Right atrium auricular region (tissue), 2 donors: ENCODE results near the gene NPR2. TPM values are rescaled to one million over a fixed set of nuclear protein-coding genes. Genes with fewer than 3 reads are reported as not detected.

ENCODE experiments used
- DNase-seq: peaks from one replicate; pipeline ENCODE4 v3.0.0-alpha.2; 2019; ENCODE audit warnings: low spot score
- H3K27ac ChIP-seq, 2 donors: fragments of 200-600 bp; sonication (generic); 1 replicate in 1 of 2; 2 replicates in 1 of 2; pipeline ENCODE4 v1.5.1; 2016 to 2019
- H3K27me3 ChIP-seq, 2 donors: fragments of 200-600 bp; sonication (generic); one replicate each; pipeline versions ENCODE4 v1.5.1 to v1.6.0; 2017 to 2019
- H3K36me3 ChIP-seq: fragments of 200-600 bp; sonication (generic); one replicate; pipeline ENCODE4 v1.5.1; 2016
- H3K4me1 ChIP-seq, 2 donors: fragments of 200-600 bp; sonication (generic); one replicate each; pipeline versions ENCODE4 v1.5.1 to v1.6.0; 2017 to 2019
- H3K4me3 ChIP-seq, 2 donors: fragments of 200-600 bp; sonication (generic); 1 replicate in 1 of 2; 2 replicates in 1 of 2; pipeline ENCODE4 v1.5.1; 2017 to 2019; ENCODE audit warnings: mild to moderate bottlenecking in 1 of 2, moderate library complexity in 1 of 2
- H3K9me3 ChIP-seq, 2 donors: fragments of 200-600 bp; sonication (generic); one replicate each; pipeline ENCODE4 v1.5.1; 2019
- CTCF ChIP-seq, 2 donors: fragments of 200-600 bp; sonication (generic); IDR thresholded peaks; one replicate each; pipeline ENCODE4 v1.5.1; 2019; ENCODE audit warnings: antibody characterized with exemption in 2 of 2
- total RNA-seq, 2 donors: library from RNA; depleted of rRNA; stranded (reverse); fragments of >200 nt; gene quantifications; one replicate each; pipeline ENCODE4 v1.1.0, GENCODE V29; 2016

Gene NPR2
- total RNA-seq, 2 donors from 2014 or later = 17.7 to 27.2 TPM

- Histone ChIP-seq H3K36me3 (peaks cover 10% of the 10 kb centered on the region), H3K4me3 (peak within 1 kb of the TSS; percentile 44 to 56), H3K27me3 (no peaks in the 10 kb centered on the region), H3K4me1 (peaks cover 0 to 35% of the 10 kb centered on the region in 2 donors), H3K27ac (peak within 1 kb of the TSS; percentile 77 to 98), H3K9me3 (no peaks in the 10 kb centered on the region)
- no peak for TF ChIP-seq CTCF (IDR thresholded peaks at IDR 0.05)
- peak; percentile 96 for DNase-seq
Measured at GRCh38 chr9:35812025-35812602, 20.7 kb downstream of the NPR2 start, which contains the start of gene SPAG8. TSS of gene SPAG8 (minus strand) at chr9:35812262. CDS start at chr9:35812147, 115 bp downstream.

- Histone ChIP-seq H3K4me3 (no peak overlapping the region), H3K4me1 (peaks cover 0 to 35% of the 10 kb centered on the region in 2 donors), H3K27me3 (no peaks in the 10 kb centered on the region), H3K9me3 (no peaks in the 10 kb centered on the region), H3K36me3 (peaks cover 2% of the 10 kb centered on the region), H3K27ac (peak overlapping the region; percentile 98 to 99)
- DNase-seq = no peak
- TF ChIP-seq CTCF (IDR thresholded peaks at IDR 0.05) = peak in 1 of 2 donors; percentile 41
Measured at GRCh38 chr9:35813434-35814105, 22.2 kb downstream of the NPR2 start.

GRCh38 chr9:35814106-35814840 is 22.9 kb downstream of the NPR2 start:
- H3K27me3 ChIP-seq = no peaks in the 10 kb centered on the region
- H3K27ac ChIP-seq = peak overlapping the region; percentile 98 to 99
- DNase-seq = peak; percentile 82
- H3K36me3 ChIP-seq = no peaks in the 10 kb centered on the region
- H3K4me1 ChIP-seq = peaks cover 0 to 35% of the 10 kb centered on the region in 2 donors
- peak overlapping the region; percentile 90 to 97 for H3K4me3 ChIP-seq
- no peaks in the 10 kb centered on the region for H3K9me3 ChIP-seq
- no peak for TF ChIP-seq CTCF (IDR thresholded peaks at IDR 0.05)

DNA sequence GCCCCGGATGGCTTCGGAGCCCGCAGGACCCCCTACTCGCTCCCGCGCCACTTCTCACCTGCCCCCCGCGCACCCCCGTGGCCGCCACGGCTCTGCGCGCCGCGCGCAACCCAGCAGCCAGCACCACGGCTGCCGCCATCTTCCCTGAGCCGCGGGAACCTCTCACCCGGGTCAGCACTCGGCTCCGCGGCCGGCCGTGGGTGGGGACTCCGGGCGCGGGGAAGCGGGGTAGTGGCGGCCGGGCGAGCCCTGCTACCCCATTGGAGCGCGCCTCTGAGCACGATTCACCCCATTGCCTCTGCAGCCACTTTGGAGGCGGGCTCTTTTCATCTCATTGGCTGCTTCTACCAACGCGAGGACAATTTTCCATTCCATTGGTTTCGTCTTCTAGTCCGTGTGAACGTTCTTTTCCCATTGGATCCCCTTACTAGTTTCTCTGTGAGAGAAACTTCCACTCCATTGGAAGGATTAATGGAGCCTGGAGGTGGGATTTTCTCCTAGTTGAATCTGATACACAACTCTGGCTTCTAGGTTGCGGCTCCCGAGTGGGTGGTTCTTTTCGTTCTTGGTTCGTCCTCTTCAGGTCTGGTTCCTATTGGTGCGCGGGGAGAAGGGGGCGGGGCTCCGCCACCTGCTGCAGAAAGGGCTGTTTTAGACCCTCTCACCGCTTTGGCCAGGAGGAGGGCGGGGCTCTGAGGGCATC is 23.6 kb downstream of the NPR2 start, which contains the start of gene HINT2:
HINT2 (minus strand) TSS at position 202 of the 703 bp plus-strand sequence; CDS start at position 139, 63 bp downstream.
- H3K9me3 ChIP-seq = no peaks in the 10 kb centered on the region
- no peaks in the 10 kb centered on the region for H3K36me3 ChIP-seq
- DNase-seq = peak; percentile 97
- TF ChIP-seq CTCF (IDR thresholded peaks at IDR 0.05) = no peak
- H3K27ac ChIP-seq = peak within 1 kb of the TSS; percentile 98 to 99
- H3K4me3 ChIP-seq = peak within 1 kb of the TSS; percentile 90 to 97
- H3K27me3 ChIP-seq = no peaks in the 10 kb centered on the region
- peaks cover 0 to 35% of the 10 kb centered on the region in 2 donors for H3K4me1 ChIP-seq

DNA sequence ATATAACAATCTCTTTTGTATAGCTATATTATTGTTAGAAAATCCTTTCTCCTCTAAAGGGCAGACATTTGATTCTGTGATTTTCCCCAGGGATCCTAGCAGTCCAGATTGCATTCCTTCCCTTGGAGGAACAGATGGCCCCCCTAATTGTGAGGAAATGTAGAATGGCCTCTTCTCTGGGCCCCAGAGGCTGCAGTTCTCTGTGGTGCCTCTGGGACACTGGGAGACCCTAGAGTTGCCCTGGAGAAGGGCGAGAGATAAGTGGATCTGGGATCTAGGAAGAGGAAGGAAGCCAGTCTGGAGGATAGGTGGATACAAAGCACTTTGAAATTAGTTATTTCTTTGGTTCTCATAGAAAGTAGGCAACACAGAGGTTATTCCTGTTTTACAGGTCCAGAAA is 25.3 kb downstream of the NPR2 start:
- no peak for TF ChIP-seq CTCF (IDR thresholded peaks at IDR 0.05)
- no peak for DNase-seq
- H3K4me3 ChIP-seq = no peak overlapping the region
- no peaks in the 10 kb centered on the region for H3K27me3 ChIP-seq
- H3K4me1 ChIP-seq = peaks cover 0 to 25% of the 10 kb centered on the region in 2 donors
- no peak overlapping the region for H3K27ac ChIP-seq
- no peaks in the 10 kb centered on the region for H3K36me3 ChIP-seq
- no peaks in the 10 kb centered on the region for H3K9me3 ChIP-seq
